Activated T-cell treated with anti-CD3 and anti-CD28 coated beads, Interleukin-2, amount 50 U/mL, for 24 hours (primary cell): ENCODE measurements around the gene SNX4.
"Not testable (repeated sequence)": the region's sequence is repeated elsewhere in the genome, so short reads cannot be mapped to it uniquely, and the experiment has no call there.

Experiments used
- DNase-seq: peaks from one replicate; pipeline ENCODE4 v3.0.0-alpha.2; 2020
- H3K27ac Mint-ChIP-seq: 2 replicates; pipeline ENCODE4 v1.8.0; 2020; ENCODE audit warnings: mild to moderate bottlenecking, mixed read lengths
- H3K27me3 Mint-ChIP-seq: 2 replicates; pipeline ENCODE4 v1.8.0; 2020; ENCODE audit warnings: mixed read lengths
- H3K36me3 Mint-ChIP-seq: 2 replicates; pipeline ENCODE4 v1.8.0; 2020; ENCODE audit warnings: low read depth, mixed read lengths
- H3K4me1 Mint-ChIP-seq: 2 replicates; pipeline ENCODE4 v1.8.0; 2020; ENCODE audit warnings: low read depth, mixed read lengths
- H3K4me3 Mint-ChIP-seq: 2 replicates; pipeline ENCODE4 v1.8.0; 2020; ENCODE audit warnings: mild to moderate bottlenecking, moderate library complexity, mixed read lengths
- H3K9me3 Mint-ChIP-seq: 2 replicates; pipeline ENCODE4 v1.8.0; 2020; ENCODE audit warnings: mixed read lengths

SNX4 gene

DNA sequence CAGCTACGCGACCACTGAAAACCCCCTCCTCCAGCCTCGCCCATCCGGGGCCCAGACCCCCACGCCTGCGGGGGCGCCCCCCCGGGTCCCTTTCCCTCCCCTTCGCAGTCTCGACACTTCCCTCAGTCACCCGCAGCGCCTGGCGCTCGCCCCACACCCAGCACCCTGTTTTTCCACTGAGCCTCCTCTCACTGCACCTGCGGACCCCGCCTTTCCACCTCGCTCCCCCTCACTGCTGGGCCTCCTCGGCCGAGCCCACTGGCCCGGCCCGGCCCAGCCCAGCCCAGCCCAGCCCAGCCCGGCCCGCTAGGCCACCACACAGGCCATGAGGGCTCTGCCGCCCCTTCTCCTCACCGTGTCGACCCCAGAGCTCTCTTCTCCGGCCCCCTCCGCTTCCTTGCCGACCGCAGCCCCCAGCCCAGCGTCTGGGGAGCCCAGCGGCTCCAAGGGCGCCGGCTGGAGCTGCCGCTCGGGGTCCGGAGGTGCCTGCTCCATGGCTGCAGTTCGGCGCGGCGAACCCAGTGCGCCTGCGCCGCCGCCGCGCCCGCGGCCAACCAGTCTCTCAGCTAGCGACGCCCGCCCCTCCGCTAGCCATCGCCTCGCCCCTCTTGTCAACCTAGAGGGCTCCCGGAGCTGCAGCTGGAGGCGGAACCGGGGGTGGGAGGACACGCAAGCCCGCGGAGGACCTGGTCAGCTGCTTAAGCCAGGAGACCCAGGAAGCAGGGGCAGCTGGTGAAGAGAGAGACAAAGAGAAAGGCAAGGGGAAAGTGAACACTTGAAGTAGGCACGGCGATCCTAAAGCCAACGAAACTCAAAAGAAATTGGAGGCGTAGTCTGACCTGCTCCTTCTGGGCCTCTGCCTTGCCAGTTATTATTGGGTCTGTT, at the start of gene SNX4:
Gene SNX4, minus strand, starts transcription at position 525 of the 885 bp plus-strand sequence. Its CDS starts 30 bp downstream, at position 495.
- Mint-ChIP-seq H3K36me3 (peaks cover 33% of the 10 kb centered on the region), H3K27me3 (no peaks in the 10 kb centered on the region), H3K4me1 (peaks cover 45% of the 10 kb centered on the region), H3K9me3 (no peaks in the 10 kb centered on the region), H3K27ac (peak within 1 kb of the TSS; percentile 91), H3K4me3 (peak within 1 kb of the TSS; percentile 87)
- DNase-seq = peak; percentile 90

DNA sequence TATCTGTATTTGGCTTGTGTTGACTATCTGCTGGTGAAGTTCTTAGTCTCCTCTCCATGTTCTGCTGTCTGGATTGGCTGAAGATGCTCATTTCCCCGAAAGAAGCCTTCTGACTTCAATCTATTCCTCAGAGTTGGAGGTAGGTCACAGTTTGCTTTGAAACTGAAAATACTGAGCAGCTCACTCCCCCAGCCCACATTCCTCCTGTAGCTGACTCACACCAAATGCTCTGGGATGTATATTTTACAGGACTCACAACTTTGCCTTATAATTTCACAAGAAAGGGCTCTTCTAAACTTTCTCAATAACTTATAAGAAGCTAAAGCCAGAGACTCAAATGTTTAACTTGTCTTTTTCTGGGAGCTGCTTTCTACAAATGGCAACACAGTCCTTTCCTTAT, 36.3 kb upstream of the SNX4 start:
- Mint-ChIP-seq H3K36me3 (peaks cover 63% of the 10 kb centered on the region), H3K27ac (peak overlapping the region; percentile 75)

DNA sequence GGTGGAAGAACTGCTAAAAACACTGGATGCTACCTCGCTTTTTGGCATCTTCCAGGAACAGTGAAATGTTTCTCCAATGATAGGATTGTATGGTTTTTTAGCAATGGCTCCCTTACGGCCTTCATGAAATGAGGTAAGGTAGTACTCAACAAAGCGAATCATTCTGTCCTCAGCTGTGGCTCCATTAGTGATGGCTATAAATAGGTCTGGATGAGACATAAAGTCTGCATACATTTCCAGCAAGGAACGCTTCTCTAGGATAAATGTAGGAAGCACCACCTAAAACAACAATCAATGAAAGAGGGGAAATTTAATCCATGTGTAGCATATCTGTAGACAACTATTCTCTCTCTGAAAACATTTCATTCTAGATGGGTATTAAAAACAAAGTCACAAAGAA, 32.4 kb upstream of the SNX4 start:
- Mint-ChIP-seq H3K27me3 (no peaks in the 10 kb centered on the region), H3K9me3 (no peaks in the 10 kb centered on the region), H3K4me1 (peaks cover 19% of the 10 kb centered on the region), H3K4me3 (no peak overlapping the region), H3K36me3 (peaks cover 57% of the 10 kb centered on the region), H3K27ac (no peak overlapping the region)
- DNase-seq = no peak

More for the DNA sequence above, 36.3 kb upstream of the SNX4 start:
- peaks cover 10% of the 10 kb centered on the region for H3K4me1 Mint-ChIP-seq
- no peaks in the 10 kb centered on the region for H3K27me3 Mint-ChIP-seq
- H3K9me3 Mint-ChIP-seq = no peaks in the 10 kb centered on the region
- no peak for DNase-seq
- no peak overlapping the region for H3K4me3 Mint-ChIP-seq

DNA sequence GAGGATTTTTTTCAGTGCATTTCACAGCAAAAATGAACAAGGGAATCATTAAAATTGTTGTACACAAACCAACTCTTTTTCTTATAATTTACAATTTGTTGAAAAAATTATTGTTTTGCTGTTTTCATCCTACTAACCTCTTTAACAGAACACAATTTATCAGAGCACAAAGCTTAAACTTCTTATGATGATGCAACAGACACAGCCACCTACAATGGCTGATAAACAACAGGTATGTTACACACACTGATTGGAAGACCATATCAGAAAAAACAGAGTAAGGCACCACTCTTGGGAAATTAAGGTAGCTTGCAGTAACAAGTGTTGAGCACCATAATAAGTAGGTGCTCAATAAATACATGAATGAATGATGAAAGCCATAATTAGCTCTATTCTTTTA, 8.9 kb upstream of the SNX4 start:
- no peak overlapping the region for H3K4me3 Mint-ChIP-seq
- no peaks in the 10 kb centered on the region for H3K27me3 Mint-ChIP-seq
- DNase-seq = no peak
- no peaks in the 10 kb centered on the region for H3K9me3 Mint-ChIP-seq
- peaks cover 39% of the 10 kb centered on the region for H3K36me3 Mint-ChIP-seq
- no peaks in the 10 kb centered on the region for H3K4me1 Mint-ChIP-seq
- H3K27ac Mint-ChIP-seq = no peak overlapping the region

DNA sequence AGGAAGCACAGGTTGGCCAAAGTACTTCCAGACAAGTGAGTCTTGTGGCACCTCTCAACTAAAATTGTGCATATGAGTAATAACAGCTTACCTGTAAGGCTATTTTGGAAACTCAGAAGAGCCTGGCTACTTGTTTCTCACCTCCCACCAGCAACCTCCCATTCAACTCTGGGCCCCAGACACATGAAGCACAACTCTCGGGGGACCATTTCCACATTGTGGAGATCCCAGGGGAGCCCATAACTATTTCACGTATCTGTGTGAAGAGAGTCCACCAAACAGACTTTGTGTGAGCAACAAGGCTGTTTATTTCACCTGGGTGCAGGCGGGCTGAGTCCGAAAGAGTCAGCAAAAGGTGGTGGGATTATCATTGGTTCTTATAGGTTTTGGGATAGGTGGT, 5.2 kb upstream of the SNX4 start:
- H3K36me3 Mint-ChIP-seq = peaks cover 27% of the 10 kb centered on the region
- H3K4me1 Mint-ChIP-seq = peaks cover 9% of the 10 kb centered on the region
- H3K4me3 Mint-ChIP-seq = no peak overlapping the region
- no peak overlapping the region for H3K27ac Mint-ChIP-seq
- DNase-seq = no peak
- no peaks in the 10 kb centered on the region for H3K9me3 Mint-ChIP-seq
- no peaks in the 10 kb centered on the region for H3K27me3 Mint-ChIP-seq

DNA sequence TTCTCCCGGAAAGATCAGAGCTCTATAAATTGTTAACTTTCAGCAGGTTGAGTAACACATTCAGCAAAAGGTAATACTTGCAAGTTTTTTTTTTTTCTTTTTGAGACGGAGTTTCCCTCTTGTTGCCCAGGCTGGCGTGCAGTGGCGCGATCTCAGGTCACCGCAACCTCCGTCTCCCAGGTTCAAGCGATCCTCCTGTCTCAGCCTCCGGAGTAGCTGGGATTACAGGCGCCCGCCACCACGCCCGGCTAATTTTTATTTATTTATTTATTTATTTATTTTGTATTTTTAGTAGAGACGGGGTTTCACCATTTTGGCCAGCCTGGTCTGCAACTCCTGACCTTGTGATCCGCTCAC, 539 bp upstream of the SNX4 start:
- not testable (repeated sequence) for DNase-seq, H3K9me3 Mint-ChIP-seq, H3K27me3 Mint-ChIP-seq
- H3K4me3 Mint-ChIP-seq = peak overlapping the region; percentile 87
- H3K4me1 Mint-ChIP-seq = peaks cover 43% of the 10 kb centered on the region
- peaks cover 28% of the 10 kb centered on the region for H3K36me3 Mint-ChIP-seq
- peak overlapping the region; percentile 91 for H3K27ac Mint-ChIP-seq

DNA sequence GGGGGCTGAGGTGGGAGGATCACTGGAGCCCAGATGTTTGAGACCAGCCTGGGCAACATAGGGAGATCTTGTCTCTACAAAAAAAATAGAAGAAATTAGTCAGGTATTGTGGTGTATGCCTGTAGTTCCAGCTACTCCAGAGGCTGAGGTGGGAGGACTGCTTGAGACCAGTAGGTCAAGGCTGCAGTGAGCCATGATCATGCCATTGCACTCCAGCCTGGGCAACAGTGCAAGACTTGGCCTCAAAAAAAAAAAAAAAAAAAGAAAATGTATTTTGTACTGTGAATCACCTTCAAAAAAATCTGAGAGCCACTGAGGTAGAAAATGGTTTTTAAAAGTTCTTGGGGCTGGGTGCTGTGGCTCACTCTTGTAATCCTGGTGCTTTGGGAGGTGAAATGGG, 4.6 kb downstream of the SNX4 start:
- Mint-ChIP-seq H3K4me3 (no peak overlapping the region), H3K9me3 (no peaks in the 10 kb centered on the region), H3K36me3 (peaks cover 65% of the 10 kb centered on the region), H3K4me1 (peaks cover 72% of the 10 kb centered on the region), H3K27ac (peak overlapping the region; percentile 3), H3K27me3 (no peaks in the 10 kb centered on the region)
- DNase-seq = no peak

DNA sequence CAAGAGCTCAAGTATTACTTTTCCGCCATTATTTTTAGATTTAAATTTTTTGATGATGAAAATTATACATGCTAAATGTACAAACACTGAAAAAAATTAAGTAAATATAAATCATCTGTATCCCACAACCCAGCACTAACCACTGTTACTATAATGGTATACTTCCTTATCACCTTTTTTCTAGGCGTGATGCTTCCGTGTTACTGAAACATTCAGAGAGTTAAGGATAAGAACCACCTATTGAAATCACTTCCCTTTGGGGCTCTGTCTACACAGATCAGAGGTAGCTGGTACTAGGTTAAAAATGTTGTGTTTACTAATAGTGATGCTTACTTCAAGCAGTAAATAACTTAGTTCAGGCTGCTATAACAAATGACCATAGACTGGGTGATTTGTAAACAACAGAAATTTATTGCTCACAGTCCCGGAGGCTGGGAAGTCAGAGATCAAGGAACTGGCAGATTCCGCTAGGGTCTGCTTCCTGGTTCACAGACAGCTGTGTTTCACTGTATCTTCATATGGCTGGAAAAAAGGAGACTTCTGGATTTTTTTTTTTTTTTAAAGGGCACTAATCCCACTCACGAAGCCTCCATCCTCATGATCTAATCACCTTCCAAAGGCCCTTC, 6.4 kb downstream of the SNX4 start:
- Mint-ChIP-seq H3K27me3 (no peaks in the 10 kb centered on the region), H3K4me1 (peaks cover 62% of the 10 kb centered on the region), H3K27ac (peak overlapping the region; percentile 57), H3K4me3 (no peak overlapping the region), H3K9me3 (peaks cover 2% of the 10 kb centered on the region), H3K36me3 (peaks cover 72% of the 10 kb centered on the region)
- no peak for DNase-seq

DNA sequence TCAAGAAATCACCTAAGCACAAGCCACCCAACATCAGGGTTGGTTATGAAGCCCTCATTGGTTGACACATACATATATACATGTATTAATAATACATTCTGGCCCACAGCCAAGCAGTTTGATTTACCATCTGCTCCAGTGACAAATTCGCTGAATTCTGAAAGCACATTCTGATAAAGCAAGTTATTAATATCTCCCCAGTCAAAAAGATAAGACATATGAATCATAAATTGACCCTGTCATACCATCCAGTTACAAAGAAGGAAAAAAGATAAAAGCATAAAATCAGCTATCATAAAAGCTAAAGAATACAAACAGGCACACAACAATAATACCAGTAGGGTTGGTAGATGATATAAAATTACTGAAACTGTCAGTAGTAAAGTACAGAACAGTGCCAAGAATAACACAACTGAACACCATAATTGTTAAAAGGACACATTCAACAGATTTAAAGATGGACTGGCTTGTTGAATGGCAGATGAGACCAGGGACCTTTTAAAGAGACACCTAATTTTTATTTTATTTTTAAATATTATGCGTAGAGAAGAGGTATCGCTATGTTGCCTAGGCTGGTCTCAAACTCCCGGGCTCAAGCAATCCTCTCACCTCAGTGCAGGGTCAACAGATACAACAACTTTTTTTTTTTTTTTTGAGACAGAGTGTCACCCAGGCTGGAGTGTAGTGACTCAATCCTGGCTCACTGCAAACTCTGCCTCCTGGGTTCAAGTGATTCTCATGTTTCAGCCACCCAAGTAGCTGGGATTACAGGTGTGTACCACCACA, 7.7 kb downstream of the SNX4 start:
- Mint-ChIP-seq H3K4me1 (peaks cover 53% of the 10 kb centered on the region), H3K27ac (peak overlapping the region; percentile 90), H3K9me3 (peaks cover 7% of the 10 kb centered on the region), H3K4me3 (no peak overlapping the region), H3K27me3 (no peaks in the 10 kb centered on the region), H3K36me3 (peaks cover 83% of the 10 kb centered on the region)
- DNase-seq = no peak

DNA sequence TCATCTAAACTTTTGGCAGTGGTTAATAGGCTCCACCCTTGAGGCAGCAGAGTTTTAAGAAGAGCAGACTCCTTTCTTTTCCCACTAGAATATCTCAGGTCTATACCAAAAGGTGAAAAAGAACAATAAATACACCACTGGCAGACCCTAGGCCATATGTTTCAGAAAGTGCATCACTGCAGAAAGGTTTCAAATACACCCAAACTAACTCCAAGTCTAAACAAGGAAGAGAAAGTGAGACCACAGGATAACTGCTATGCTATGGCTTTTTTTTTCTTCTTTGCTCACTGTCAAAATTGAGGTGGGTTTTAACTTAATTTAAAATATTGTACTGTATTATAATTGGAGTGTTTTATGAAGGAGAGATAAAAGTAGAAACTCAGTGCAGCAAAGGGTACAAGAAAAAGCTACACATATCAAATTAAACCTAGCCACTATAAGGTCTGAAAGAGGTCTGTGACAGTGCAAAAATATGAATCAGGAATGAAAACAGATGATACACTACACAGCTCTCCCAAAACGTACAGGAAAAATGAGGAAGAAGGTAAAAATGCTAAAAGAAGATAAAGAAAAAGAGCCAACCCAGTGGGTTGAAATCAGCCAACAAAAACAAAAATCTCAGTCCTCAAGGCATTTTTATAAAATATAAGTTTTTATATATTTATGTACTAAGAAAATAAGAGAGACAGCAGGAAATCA, 8.4 kb downstream of the SNX4 start:
- H3K27me3 Mint-ChIP-seq = no peaks in the 10 kb centered on the region
- H3K4me3 Mint-ChIP-seq = peak overlapping the region; percentile 30
- no peak for DNase-seq
- H3K9me3 Mint-ChIP-seq = peaks cover 10% of the 10 kb centered on the region
- H3K4me1 Mint-ChIP-seq = peaks cover 46% of the 10 kb centered on the region
- peak overlapping the region; percentile 90 for H3K27ac Mint-ChIP-seq
- H3K36me3 Mint-ChIP-seq = peaks cover 83% of the 10 kb centered on the region

DNA sequence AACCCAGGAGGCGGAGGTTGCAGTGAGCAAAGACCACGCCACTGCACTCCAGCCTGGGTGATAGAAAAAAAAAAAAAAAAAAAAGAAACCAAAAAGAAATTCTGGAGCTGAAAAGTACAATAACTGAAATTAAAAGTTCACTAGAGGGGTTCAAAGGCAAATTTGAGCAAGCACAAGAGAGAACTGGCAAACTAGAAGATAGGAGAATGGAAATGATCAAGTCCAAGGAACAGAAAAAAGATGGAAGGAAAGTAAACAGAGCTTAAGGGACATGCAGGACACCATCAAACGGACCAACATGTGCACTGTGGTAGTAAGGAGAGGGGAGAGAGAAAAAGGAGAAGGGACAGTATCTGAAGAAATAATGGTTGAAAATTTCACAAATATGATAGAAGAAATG, 12.9 kb downstream of the SNX4 start:
- no peak for DNase-seq
- Mint-ChIP-seq H3K27me3 (no peaks in the 10 kb centered on the region), H3K27ac (no peak overlapping the region), H3K4me1 (peaks cover 18% of the 10 kb centered on the region), H3K4me3 (no peak overlapping the region), H3K36me3 (peaks cover 87% of the 10 kb centered on the region), H3K9me3 (peaks cover 10% of the 10 kb centered on the region)

DNA sequence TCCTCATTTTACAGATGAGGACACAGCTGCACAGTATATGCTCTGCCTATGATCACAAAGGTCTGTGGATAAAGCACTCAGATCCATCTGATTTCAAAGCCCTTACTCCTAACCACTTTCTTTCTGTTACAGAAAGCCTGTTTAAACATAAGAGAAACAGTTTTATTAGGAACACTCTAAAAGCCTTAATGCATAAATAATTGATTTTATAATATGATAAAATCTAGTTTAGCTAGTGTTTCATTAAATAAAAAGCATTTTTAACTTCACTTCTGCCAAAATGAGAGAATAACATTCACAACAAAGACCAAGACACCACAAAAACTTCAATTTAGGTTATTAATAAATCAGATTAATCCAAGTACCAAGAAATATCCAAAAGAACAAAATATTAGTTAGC, 21.4 kb downstream of the SNX4 start:
- no peak for DNase-seq
- Mint-ChIP-seq H3K9me3 (no peaks in the 10 kb centered on the region), H3K27ac (no peak overlapping the region), H3K4me3 (no peak overlapping the region), H3K36me3 (peaks cover 80% of the 10 kb centered on the region), H3K4me1 (no peaks in the 10 kb centered on the region), H3K27me3 (no peaks in the 10 kb centered on the region)

DNA sequence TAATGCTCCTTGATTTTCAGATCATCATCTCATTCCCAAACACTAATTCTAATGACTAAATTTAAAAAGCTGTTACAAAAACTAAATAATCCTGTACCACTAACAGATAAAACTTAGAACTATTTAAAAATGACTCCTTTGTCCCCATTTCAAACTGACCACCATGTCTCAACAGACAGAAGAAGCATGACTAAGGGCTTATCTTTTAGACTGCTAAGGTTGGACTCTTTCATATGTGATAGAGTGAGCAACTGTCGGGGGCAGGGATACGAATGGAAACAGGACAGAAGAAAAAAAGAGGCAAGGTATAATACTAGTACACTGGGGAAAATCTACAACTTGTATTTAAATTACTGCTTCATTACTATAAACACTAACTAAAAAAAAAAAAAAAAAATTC, 23.3 kb downstream of the SNX4 start:
- H3K27me3 Mint-ChIP-seq = no peaks in the 10 kb centered on the region
- no peaks in the 10 kb centered on the region for H3K9me3 Mint-ChIP-seq
- H3K4me3 Mint-ChIP-seq = no peak overlapping the region
- H3K27ac Mint-ChIP-seq = no peak overlapping the region
- peaks cover 77% of the 10 kb centered on the region for H3K36me3 Mint-ChIP-seq
- H3K4me1 Mint-ChIP-seq = no peaks in the 10 kb centered on the region
- no peak for DNase-seq

DNA sequence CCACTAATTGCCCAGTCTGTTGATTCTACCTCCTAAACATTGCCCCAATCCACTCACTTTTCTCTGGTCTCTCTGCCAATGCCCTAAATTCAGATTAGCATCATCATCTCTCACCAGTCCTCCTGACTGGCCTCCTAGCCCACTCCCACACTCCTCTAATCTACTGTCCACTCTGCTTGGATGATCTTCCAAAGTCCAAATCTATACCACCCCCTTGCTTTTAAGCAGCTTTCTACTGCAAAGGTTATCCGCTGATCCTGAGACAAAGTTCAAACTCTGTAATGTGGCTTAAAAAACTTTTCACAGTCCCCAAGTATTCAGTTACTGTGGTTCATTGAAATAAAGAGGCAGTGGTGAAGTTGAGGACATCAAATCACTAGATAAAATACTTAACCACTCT, 37.6 kb downstream of the SNX4 start:
- Mint-ChIP-seq H3K4me1 (no peaks in the 10 kb centered on the region), H3K36me3 (peaks cover 51% of the 10 kb centered on the region), H3K27me3 (no peaks in the 10 kb centered on the region), H3K4me3 (no peak overlapping the region), H3K9me3 (no peaks in the 10 kb centered on the region), H3K27ac (no peak overlapping the region)
- no peak for DNase-seq
